OCI-M2 (cell line): ENCODE measurements around the gene ANP32A.

Source experiments
- DNase-seq: peaks from one replicate; lab custom pipeline; 2025; ENCODE audit not compliant: unreplicated experiment; lab: John Stamatoyannopoulos, UW

The ANP32A gene

DNA sequence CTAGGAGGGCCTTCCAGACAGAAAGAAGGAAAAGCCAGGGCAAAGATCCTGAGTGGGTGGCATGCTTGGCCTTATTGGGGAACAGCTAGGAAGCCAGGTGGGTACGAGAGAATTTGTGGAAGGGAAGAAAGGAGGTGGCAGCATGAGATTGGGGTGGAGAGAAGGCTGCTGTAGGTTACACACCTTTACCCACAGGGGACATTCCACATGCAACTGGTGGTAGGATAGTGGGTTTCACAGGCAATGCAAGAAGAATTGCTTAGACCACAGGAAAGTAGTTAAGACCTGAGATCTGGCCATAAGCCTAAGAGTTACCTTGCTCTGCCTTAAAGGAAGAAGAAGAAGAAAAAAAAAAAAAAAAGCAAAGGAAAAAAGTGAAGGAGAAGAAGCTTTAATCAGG lies 19.8 kb downstream of the ANP32A start:
- DNase-seq: no peak

DNA sequence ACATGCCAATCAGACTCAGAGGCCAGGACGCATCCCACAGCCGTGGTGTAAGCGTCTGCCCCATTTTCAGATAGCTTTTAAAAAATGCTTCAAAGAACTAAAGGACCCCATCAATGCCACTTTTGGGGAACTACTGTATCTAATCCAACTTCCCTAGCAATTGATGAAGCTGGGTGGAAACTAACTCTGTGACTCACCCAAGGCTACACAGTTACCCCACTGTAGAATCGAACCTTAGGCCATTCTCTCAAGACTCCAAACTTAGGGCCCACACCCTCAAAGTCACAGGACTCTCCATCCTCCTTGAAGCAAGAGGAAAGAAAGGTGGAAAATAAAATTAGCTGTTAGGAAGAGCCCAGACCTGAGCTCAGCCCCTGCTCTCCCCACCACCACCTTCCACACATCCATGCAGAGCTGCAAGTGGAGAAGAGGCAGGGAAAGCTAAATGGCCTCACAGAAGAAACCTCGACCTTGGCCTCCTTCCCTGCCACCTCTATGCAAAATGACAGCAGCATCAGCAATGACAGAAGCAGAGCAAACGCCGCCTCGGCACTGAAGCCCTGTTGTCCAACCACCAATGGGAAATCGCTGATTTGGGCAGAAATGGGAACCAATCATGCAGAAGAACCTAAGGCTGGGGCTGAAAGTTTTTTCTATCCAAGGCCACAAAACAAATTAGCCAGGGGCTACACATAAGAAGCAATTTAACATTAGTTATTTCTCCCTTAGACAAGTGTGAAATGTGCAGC lies 22.2 kb downstream of the ANP32A start:
- DNase-seq: no peak

DNA sequence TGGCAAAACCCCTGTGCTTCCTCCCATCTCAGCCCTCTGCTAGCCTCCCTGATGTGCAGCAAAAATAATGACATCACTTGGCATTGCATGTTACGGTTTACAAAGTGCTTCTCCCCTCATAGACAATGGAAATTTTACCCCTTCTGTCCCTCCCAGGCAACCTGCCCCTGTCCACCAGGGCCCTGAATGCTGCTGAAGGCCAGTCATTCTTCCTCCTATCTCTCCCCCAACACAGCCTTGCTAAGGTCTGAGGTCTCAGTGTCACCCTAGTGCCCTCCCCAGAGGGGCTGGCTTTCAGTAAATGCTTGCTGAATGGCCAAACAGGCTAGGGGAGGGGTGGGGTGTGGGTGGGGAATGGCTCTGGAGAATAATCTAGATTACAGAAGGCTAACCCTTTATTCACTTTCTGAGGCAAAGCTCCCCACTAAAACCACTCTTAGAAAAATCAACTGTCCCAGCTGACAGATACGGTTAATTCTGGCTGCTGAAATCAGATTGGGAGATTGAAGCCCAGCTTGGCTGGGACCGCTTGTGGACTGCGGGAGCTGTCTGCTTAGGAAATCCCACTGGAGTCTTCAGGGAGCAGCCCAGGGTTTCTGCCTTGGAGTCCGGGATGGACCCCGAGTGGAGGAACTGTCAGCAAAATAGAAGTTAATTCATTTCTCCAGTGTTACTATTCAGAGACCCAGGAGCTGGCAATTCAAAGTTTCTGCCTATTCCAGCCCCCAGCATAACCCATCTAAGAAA lies 22.9 kb downstream of the ANP32A start:
- DNase-seq: no peak

DNA sequence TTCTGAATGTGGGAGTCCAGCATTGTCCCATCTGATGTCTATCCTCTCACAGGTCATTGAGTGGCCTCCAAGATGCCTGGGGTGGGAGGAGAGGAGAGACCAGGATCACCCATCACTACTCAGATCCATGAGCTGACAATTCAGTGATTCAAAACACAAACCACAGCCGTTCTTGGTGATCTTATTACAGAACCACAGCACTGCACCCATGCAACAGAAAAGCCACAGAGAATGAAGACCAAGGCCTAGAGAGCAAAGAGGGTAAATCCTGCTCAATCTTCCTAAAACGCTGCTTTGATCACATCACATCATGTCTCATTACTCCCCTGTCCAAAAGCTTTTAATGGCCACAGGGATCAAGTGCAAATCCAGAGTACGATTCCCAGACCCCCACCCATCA lies 23.5 kb downstream of the ANP32A start:
- DNase-seq: no peak

DNA sequence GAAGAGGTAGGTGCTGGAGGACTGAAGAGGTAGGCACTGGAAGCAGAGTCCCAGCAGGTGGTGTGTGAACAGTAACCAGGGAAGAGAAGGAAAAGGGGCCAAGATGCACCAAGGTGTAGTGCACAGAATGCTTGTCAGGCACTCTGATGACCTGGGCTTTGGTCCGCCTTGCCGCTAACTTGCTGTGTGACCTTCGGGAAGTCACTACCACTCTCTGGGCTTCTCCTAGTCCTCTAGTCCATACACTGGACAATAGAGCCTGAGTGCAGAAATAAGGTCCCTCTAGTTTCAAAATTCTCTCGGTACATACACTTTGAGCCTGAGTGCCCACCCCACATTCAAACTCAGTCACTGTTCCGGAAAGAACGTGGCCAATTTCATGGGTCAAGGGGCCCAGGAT lies 24.1 kb downstream of the ANP32A start:
- DNase-seq: no peak

DNA sequence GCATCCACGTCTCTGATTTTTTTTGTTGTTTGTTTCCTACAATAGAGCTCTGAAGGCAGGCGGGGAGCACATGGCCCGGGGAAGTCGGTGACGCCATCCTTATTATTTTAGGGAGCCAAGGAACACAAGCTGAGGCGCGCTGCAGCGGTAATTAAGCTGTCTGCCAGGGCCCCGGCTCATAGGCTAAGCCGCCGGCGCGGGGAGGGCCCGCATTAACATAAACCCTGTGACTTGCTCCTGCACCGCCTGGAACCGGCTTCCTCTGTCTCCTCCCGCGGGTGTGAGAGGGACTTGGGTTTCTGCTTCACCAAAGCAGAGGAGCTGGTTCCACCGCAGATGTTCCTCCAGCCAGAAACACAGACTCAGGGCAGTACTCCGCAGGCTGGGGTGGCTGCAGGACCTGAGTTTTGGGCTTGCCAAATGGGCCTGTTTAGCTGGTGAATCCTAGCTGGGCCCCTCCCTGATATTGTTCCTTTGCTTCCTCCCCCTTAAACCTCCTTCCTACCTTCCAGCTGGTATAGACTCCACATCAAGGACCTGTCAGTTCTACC lies 25.3 kb downstream of the ANP32A start:
- DNase-seq: no peak

DNA sequence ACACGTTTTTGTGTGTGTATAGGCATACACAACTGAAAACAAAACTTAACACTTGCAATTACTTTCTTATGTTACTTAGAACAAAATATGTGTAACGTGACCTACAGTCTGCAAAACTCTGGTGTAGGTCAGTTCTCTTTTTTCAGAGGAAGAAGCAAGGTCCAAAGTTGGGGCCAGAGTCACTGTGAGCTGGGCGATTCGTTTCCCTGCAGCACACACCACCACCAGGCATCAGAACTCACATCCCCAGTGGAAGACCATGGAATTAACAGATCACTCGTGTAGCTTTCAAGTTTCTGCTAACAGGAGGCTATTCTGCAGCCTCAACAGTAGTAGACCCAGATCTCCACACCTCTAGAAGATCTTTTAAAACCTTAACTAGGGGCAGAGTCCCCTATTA lies 25.8 kb downstream of the ANP32A start:
- DNase-seq: no peak

DNA sequence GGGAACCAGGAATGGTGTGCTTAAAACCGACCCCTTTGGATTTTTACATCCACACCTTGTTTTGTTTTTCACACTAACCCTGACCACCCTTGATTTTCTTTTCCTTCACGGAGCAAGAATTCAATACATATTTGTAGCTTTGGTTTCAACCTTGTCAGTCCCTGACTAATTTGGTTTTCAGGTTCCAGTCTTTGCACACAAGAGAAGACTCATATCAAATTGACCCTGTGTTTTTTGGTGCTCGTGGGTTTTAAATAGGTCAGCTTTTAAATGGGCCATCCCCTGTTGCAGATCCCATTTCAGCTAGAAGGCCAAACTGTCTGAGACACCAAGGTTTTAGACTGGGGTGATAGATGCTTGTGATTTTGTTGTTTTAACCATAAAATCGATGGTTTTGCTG lies 26.4 kb downstream of the ANP32A start:
- DNase-seq: no peak

DNA sequence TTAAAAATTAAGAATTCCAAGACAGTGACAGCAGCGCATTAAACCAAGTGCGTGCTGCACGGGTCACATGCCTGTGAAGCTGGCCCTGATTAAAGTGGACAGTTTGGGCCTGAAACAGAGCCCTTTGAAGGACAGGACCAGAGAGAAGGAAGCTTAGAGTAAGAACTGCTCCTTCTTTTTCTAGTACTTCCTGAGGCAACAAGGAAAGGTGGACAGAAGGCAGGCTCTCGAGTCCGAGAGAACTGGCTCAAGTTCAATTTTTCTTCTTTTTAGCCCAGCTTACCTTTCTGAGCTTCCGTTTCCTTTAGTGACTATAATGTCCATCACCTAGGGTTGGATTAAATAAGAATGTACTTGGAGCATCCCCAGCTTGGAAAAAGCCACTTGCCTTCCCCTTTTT lies 26.9 kb downstream of the ANP32A start:
- DNase-seq: no peak

DNA sequence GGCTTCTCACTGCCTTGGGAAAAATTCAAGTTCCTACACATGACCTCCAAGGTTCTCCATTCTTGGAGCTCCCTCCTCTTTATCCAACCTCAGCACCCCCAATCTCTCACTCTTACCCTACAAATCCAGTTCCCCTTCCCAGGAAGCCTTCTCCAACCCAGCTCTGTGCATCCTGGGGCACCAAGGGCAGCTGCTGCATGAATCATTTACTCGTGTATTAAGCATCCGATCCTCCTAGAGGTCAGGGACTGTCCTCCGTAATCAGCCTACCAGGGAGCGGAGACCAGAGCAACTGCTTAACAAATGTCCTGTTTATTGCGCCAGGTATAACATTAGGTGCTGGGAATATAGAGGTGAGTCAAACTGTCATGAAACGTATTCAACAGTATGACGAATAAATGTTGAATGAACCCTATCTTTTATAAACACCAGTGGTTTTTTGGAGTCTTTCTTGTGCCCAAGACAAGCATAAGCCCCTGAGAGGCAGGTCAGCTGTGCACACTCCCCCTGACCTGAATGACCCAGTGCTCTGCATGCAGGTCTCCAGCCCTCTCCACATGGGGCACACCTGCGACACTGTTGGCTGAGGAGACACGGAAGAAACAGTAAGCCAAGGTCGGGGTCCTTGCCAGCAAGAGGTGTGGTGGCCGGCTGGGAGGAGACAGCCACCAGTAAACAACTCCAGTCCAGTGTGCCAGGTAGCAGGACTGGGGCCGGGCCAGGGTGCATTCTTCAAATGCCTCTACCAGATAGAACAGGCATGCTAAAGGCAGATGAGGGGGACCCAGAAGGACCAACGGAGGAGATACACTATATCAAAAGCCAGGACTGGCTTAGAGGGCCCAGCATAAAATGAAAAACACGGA lies 27.6 kb downstream of the ANP32A start:
- no peak for DNase-seq

DNA sequence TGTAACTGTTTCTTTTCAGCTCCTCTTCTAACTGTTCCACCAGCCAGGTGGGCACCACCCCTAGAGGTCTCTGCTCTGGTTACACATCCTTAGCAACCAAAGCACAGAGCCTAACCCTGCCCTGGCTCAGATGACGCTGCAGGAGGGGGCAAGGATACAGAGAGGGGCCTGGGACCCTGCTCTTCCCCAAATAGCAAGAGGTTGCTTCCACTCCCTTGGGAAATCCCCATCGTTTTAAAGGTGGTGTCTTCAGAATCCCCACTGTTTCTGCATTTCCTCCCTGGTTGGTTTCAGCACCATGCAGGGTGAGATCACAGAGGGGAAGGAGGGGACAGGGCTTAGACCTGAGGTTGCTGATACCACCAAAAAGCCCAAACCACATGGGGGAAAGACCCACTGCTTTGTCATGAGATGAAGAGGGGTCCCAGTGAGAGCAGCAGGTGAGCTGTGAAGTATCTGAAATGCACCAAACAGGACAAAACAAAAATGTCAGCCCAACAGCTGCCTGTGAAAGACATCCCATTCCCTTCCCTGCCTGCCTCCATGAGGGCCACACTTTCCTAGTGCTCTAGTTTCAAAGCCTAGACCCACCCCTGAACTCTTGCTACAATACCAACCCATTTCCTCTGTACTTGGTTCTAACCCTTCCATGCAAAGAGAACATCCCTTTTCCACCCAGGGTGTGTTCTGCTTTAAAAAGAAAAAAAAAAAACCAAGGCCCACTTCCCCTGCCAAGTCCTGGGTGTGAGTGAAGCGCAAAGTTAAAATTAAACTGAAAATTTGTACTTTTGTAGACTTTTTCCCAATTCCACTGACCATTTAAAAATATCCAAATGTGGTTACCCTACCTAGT lies 29.0 kb downstream of the ANP32A start:
- DNase-seq: no peak

DNA sequence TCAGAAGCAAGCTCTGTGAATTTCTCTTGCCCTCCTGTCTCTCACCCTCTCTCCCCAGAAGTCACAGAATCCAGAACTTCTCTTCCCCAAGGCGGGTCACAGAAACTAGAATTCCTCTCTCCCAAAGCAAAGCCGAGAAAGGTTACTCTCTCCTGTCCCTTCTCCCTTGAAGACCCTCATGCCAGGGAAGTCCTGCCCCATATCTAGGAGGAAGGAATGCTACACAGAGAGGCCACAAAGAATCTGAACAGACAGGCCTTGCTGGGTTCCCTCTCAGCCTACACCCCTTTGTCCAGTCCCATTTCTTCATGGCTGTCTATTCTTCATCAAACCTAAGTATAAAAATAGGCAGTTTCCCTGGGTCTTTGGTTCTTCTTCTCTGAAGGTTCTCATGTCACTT lies 29.8 kb downstream of the ANP32A start:
- DNase-seq: no peak

DNA sequence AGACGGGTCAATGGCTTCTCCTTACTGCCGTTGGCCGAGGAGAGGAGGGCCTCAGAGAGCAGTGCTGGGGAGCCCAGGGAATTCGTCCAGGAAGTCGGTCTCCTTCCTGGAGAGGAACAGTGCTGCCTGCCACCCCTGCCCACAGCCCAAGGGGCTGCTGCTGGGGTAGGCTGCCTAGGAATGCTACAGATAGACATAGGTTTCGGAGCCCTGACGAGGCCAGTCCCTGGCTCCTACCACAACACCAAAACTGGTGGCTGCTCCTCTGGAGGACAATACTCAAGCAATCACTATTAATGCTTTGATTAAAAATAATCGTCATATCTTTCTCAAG lies 30.5 kb downstream of the ANP32A start:
- no peak for DNase-seq

DNA sequence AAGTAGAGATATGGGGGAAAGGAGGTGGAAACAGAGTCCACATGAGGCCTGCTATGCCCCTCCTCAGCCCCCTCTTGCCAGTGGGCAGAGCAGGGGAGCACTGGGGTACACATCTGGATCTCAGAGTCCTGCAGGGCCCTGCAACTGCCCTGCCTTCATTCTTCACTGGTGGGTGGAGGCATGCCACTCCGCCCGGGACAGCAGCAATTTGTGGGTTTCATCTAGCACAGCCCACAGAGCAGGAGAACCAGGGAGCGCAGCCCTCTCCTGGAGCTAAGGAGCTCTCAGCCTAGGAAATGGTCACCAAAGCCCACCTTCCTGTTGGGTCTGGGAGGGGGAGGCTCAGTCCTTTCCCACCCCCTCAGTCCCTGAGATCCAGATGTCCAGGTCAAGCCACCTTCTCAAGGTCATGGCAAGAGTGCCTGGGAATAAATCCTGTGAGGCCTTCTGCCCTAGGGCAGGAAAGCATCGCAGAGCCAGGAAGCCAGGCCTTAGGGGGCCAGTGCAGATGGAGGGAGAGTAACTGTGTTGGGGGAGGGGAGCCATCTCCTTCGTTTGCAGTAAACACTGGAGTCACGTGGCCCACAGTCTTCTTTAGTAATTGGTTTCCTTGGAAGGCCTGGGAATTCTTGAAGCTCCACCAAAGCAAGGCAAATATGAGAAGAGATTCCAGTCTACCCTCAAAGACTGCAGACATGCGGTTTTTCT lies 31.0 kb downstream of the ANP32A start:
- DNase-seq: no peak

DNA sequence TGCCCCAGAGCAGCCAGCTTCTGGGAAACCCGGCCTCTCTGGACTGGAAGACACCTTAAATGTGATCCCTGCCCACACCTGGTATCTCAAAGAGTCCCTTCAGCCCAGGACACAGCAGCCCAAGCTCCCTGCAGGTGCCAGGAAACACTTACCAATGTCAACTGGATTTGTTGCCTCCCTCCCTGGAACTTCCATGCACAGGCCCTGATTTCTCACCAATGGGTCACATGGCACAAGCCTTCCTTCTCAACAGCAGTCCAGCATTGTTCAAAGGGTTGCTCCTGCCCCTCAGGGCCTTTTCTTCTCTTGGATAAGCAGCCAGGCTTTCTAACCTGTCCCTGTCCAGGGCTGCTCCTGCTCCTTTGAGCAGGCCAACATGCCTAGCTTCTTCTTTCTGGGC lies 31.6 kb downstream of the ANP32A start:
- no peak for DNase-seq

DNA sequence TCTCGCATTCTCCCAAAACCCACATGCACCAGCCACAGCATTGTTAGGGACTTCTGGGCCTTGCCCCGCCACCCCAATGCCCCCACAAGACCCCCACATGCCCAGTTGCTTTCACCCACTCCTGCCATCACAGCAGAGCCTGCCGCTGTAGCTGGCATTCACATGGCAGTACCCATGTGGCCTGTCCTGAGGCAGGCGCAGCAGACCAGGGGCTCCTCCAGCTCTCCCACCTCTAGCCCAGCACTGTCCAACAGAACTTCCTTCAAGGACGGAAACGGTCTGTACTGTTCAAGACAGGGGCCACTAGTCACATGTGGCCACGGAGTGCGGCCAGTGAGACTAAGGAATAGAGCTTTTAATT lies 32.5 kb downstream of the ANP32A start:
- DNase-seq: no peak

DNA sequence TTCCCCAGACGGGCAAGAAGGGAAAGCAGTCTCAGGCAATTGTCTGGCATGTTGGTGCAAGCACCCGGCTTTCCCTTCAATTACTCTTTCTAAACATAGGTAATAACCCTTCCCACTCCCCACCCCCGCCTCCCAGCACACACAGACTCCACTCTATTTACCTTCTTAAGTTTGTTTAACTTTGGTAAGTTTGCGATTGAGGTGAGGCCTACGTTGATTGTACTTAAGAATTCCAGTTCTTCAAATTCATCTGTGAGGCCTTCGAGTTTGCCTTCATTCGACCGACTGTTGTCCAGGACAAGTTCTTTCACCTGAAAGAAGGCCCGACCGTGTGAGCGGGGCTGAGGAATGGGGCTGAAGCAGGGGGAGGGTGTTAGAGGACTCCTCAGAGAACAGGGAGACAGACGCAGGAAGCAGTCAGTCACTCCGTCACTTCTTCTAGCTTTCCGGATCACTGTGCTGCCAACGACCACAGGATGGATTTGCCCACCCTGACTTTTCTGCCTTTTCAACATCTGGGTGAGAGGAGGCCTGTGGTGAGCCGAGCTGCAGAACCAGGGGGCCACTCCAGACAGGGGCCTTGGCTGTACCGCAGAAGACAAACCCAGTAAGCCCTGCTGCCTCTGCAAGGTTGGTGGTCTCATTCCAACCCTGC lies 33.0 kb downstream of the ANP32A start:
- no peak for DNase-seq

DNA sequence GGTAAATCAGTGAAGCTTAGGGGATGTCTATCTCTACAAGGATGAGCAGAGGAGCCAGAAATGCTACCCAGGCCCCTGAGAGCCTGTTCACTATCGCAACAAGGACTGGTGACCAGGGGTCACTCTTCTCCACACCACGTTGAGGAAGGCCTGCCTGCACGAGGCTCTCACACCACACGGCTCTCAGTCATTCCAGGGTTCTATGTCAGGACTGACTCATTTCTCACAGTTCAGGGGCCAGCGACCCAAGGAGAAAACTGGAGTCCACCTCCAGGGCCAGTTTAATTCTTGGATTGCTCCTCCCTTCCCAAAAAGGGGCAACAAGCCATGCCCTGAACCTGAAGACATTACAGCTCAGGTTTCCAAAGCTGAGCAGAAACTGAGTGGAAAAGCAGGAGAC lies 33.9 kb downstream of the ANP32A start:
- DNase-seq: no peak

DNA sequence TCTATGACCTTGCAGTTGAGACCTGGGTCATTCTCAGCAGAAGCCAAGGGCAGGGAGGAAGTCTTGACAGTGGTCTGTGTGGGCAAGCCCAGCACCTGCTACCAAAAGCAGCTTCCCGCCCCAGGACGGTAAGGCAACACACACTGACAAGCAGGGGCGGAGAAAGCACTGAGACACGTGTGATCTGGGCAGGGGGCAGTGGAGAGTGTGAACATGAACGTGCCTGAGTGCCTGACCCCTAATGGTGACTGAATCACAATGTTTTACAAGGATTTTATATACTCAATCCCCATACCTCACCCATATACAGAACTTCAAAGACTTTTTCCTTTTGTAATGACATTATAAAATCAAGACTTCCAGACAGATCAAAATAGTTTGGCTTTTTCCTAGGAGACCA lies 35.2 kb downstream of the ANP32A start:
- DNase-seq: no peak

DNA sequence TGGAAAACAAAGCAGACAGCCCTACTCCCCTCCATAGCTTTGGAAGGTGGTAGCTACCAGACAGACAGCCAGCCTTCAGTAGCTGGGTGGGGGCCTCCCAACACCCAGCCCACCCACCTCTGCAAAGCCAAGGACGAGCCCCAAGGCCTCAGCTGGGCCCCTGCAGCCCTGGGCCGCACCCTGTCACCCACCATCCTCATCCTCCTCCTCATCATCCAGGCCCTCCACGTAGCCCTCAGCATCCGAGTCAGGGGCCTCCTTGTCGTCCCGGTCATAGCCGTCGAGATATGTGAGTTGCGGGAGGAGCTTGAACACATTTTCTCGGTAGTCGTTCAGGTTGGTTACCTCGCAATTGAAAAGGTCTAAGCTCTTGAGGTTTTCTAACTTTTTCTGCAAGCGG lies 36.5 kb downstream of the ANP32A start:
- DNase-seq: no peak
